ENCODE results near the gene ST6GALNAC4.

The ST6GALNAC4 gene

DNA sequence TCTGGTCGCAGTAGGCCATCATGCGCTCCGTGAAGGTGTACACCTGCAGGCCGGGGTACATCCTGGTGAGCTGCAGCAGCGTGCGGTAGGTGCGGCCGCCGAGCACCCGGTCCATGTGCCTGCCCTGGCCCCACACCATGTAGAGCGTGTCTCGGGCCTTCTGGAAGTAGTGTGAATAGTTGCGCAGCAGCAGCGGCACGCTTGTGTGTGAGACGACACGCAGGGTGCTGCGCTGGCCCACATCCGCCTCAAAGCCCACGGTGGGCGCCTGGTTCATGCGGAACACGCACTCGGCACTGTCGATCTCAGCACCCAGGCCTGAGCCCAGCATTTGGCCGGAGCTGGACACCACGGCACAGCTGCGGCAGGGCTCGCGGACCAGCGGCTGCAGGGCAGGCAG is 4.5 kb downstream of the ST6GALNAC4 start:
- DNase-seq (ENCODE audit: low spot score), result no peak

DNA sequence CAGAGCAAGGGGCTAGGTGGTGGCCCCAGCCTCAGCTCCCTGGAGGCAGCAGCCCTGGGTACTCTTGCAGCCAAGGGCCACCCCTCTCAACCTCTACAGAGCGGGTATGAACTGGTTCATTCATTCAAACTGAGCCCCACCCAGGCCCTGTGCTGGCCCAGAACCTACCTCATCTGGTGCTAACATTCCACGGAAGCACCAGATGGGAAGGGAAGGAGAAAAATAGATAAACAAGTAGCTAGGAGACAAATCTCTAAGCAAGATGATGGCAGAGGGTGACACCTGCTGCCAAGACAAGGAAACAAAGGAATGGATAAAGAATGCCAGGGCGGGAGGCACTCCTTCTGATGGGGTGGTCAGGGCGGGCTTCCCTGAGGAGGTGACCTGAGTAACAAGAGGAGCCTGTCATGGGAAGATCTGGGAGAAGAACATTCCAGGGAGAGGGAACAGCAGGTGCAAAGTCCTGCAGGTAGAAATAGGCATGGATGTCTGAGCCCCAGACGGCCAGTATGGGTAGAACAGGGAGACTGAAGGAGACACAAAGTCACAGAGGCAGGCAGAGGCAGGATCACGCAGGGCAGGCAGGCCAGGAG is 6.1 kb downstream of the ST6GALNAC4 start:
- DNase-seq (ENCODE audit: low spot score), result no peak

DNA sequence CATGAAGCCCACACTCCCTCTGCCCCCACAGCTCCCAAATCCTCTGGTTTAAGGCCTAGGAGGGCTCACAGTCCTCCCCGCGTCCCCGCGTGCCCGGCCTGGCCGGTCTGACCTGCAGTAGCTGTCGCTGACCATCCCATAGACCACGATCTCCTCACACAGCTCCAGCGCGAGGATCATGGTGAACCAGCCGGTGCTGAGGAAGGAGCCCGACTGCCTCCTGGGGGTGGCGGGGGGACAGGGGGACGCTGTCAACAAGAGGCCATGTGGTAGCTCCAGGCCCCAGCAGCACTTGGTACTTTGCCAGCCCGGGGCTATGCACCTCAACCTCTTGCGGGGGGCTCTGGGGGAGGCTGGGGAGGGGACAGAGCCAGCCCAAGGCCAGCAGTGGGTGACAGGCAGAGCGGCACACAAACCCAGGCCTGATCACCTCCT is 7.0 kb downstream of the ST6GALNAC4 start:
- DNase-seq (ENCODE audit: low spot score), result no peak

DNA sequence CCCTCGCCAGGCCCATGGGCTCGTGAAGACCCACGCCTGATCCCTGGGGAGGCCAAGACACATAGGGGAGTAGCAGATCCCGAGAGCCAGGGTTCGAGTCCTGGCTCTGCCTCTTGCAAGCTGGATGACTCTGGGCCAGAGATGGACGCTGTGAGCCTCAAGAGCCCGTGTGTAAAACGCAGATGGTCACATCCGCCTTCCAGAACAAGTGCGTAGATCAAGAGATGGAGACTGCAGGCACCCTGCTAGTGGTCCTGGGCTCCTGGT is 8.2 kb downstream of the ST6GALNAC4 start:
- no peak for DNase-seq (ENCODE audit: low spot score)

DNA sequence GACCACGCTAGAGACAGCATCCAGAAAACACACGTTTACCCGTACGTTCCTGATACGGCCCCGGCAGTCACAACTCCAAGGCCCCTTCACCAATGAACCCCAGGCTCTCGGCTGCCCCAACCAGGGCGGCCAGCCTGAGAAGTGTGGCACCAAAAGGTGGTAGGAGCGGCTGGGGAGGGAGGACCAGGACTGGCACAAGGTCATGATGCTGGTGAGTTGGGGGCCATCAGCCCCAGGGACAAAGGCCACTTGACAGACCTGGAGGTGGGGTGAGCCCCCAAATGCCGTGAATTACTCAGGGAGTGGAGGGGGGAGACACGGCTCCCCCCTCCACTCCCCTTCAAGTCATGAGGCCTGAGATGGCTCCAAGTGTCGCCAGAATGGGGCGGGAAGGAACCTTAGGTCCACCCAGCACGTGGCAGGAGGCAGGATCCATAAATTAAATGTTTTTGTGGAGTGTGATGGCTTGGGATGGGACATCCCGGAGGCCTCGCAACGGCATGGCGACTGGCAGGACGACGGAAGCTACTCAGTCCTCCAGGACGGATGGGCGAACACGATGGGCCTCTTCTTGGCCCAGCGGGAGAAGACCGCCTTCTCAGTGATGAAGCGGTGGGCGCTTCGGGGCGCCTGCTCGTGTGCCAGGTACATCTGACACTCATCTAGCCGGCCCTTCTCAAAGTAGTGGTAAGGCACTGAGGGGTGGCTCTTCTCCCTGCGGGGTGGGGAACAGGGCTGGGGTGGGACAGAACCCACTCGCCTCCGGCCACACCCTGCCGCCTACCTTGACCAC is 8.8 kb downstream of the ST6GALNAC4 start:
- DNase-seq (ENCODE audit: low spot score), result no peak

DNA sequence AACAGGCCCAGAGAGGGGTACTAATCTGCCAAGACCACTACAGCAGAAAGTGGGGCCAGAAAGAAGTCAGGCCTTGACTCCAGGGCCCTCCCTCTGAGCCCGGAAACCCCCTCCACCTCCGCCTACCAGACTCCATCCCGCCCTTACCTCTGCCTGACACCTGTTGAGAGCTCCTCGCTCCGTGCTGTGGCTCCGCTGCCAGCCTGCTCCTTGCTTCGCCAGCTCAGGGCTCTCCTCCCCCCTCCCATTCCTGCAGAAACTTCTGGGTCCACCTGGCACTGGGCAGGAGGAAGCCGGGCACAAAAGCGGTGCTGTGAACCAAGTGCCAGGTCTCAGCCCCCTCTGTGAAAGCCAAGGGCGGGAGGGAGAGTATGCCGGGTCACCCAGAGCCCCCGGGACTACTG is 11.1 kb downstream of the ST6GALNAC4 start:
- DNase-seq (ENCODE audit: low spot score), result no peak

DNA sequence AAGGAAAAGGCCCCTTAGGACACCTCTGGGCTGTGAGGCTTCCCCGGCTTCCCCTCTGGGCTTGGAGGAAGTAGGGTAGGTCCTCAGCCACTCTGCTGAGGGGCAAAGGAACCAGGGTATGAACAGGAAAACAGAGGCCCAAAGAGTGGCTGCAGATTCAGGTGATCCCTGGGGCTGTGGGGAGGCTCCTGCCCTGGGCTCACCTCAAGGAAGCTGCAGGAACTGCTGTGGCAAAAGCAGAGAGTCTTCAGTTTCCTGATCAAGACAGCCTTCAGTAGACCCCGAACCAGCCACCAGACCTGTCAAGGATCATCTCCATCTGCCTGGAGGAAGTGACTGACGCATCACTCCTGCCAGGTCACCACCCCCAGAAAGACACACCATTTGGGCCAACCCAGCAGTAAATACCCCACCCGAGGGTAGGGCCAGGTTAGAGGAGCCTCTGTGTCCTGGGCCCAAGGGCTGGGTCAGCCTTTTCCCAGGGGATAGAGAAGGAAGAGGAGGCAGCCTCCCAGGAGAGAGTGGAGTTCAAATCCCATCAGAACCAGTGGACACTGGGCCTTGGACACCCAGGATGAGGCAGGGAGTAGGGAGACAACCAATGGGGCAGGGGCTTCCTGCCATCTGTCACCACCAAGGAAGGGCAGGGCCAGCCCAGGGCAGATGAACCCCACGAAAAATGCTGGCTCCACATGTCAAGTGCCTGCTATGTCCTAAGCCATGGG is 11.7 kb downstream of the ST6GALNAC4 start:
- no peak for DNase-seq (ENCODE audit: low spot score)

DNA sequence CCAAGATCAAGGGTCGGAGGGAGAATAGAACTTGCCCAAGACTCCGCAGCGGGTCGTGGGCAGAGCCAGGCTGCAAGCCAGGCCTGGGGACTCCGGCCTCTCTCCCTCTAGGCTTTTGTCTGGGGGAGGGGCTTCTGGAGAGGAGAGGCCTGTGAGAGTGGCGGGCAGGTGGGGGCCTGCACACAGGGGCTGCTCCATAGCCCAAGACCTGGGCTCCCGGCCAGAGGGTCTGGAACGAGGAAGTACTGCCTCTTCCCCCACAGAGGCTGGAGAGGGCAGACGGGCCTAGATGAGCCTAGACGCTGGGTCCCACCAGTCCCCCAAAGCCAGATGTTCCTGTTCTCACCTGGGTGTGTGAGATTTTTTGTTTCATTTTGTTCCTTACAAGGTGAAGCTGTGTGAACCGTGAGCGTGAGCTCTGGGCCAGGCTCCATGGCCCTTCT is 12.3 kb downstream of the ST6GALNAC4 start:
- DNase-seq (ENCODE audit: low spot score), result no peak

DNA sequence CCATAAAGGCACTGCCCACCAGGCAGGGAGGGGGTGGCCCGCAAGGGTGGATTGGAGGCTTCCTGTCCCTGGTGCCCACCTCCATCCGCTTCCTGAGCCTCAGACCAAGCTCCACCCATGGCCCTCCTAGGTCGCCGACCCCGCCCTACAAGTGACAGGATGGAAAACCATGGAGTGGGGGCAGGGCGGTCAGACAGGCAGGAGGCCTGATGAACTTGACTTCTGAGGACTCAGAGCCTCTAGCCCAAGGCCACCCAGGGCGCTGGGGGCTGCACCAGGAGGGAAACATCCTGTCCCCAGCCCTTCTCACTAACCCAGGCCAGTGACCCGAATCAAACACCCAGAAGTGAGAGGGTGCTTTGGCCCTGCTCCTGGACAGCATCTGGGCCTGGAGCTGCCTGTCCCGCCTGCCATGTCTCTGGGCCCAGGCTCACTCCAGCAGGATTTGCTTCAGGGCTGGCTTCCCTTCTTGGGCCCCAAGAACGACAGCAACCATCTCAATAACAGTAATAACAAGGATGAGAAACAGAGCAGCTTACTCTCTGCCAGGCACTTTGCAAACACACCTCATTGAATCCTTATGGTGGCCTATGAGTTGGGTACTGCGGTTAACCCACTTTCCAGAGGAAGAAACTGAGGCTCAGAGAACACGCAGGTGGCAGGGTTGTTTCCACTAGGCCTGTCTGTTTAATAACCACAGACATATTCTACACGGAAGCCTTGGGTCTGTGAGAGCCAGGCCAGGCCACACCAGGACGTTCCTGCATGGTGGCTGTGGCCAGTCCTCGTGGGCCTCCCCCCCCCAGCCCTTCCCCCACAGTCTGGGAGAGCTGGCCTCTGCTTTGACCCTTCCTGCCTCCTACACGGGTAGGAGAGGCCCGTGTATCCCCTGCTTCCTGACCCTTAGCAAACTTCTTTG is 13.0 kb downstream of the ST6GALNAC4 start:
- no peak for DNase-seq (ENCODE audit: low spot score)

DNA sequence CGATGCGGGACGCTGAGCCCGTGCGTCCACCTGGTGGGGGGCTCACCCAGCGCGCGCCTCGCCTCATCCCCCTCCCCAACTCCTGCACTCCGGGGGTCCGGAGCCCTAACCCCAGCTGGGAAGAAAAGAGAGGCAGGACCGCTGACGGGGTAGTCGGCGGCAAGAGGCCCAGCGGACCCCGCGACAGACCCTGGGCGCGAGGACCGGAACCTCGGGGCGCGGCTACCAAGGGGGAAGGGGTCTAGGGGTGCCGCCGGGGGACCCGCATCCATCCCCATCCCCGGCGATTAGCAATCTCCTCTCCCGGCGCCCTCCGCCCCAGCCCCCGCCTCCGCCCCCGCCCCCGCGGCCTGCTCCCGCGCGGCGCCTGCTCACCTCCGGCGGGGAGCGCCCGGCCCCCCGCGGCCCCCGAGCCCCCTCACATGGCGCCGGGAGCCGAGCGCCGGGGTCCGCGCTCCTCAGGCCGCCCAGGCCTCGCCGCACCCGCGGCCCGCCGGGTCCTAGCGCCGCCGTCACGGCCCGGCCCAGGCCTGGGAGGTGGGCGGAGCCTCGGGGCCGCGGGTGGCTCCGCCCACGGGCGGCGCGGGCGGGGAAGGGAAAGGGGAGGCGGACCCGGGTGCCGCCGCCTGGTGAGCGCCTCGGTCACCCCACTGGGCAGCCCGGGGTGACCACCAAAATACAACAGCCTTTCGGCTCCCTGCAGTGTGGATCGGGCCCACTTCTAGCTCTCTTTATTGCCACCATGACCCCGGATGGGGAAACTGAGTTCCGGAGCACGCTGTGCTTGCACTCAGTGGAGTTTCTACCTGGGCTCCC is 17.5 kb downstream of the ST6GALNAC4 start, which contains the start of gene ST6GALNAC6:
ST6GALNAC6 (minus strand) TSS at position 476 of the 816 bp plus-strand sequence. CDS start 1,622 bp downstream, outside the sequence.
- peak; percentile 81 for DNase-seq (ENCODE audit: low spot score)

DNA sequence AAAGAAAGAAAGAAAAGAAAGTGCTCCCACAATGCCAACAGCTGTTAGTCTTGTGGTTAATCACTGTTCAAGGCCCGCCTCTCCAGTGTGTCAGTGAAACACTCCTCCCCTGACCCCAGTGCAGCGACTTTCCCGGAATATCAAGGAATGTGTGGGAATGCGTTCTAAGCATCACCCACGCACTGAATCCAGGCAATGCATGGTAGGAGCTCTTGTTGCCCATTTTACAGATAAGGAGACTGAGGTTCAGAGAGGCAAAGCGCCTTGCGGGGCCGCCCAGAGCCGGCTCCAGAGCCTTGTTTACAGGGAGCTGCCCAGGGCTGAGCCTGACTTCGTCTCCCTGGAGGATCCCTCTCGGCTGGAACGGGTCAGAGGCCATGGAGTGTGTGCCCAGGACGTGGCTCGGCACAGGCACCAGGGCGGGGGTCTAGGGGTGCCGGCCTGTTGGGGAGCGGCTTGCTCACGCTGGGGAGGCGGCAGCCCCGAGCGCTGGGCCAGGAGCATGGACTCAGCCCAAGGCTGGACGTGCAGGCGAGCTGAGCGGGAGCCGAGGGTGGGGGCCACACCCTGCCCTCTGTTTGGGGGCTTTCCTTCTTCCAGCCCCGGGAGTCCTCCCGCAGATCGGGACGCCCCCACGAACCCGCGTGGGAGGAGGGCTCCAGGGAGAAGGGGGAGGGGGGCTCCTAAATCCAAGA is 18.3 kb downstream of the ST6GALNAC4 start:
- no peak for DNase-seq (ENCODE audit: low spot score)

DNA sequence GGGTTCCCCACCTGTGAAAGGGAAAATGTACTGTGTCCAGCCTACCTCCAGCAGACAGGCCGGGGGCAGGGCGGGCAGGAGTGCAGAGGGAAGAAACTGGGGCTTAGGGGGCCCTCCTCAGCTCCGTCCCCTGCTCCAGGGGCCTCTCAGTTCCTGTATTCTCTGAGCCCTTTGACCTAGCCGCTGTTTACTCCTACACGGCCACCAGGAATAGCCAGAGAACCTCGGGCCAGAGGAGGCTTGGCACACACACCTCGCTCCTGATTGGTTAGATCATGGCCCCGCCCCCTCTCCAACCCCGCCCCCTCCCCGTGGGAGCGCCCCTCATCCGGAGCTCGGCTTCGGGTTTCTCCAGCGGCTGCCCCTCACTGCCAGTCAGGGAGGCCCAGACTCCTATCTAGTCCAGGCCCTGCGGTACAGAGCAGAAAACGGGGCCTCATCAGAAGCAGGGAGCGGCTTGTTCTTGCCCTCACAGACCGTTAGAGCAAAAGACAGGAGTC is 19.6 kb downstream of the ST6GALNAC4 start:
- DNase-seq (ENCODE audit: low spot score), result no peak

DNA sequence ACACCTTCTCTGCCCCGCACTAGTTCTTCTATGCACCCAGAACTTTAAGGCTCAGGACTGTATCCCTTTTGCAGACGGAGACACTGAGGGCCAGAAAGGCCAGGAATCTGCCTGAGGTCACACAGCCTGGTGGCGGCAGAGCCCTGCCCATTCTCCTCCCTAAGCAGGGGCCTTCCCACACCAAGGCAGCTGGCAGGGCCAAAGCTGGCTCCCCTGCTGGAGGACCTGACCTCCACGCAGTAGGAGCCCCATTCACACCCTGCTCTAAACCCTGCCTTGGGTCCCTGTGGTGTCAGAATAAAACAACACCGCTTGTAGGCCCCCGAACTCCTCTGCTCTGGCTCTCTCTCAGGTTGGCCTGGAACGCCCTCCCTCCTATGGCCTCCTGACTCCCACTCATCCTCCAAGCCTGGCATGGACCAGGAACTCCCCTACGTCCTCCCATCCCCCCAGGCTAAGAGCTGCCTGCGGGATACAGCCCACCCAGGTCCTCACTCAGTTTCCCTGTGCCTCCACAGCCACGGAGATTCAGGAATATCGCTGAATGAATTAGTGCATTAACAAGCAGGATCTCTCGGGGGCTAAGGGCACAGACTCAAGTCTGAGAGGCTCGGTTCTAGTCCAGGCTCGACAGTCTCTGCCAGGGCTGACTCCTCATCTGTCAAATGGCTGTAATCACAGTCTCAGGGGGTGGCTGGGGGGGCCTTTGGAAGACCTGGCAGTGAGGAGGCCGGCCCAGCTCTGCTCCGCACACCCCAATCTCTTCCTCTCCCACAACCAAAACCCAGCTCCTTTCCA is 20.2 kb downstream of the ST6GALNAC4 start:
- no peak for DNase-seq (ENCODE audit: low spot score)

DNA sequence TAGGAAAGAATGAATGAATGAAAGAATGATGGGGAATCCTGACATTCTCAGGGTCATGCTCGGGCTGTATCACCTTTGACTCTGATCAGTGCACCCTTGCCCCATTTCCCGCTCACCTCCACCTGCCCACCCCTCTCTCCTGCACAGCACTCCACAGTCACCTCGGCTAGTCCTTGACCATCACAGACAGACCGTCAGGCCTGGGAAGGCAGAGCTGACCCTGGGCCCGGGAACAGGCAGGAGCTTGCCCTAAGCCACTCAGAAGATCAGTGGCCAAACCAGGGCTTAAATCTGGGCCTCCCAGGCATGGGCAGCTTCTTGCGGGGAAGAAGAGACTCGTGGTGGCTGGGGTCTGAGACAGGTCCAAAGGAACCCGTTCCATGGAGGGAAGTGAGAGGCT is 21.0 kb downstream of the ST6GALNAC4 start:
- DNase-seq (ENCODE audit: low spot score), result no peak

DNA sequence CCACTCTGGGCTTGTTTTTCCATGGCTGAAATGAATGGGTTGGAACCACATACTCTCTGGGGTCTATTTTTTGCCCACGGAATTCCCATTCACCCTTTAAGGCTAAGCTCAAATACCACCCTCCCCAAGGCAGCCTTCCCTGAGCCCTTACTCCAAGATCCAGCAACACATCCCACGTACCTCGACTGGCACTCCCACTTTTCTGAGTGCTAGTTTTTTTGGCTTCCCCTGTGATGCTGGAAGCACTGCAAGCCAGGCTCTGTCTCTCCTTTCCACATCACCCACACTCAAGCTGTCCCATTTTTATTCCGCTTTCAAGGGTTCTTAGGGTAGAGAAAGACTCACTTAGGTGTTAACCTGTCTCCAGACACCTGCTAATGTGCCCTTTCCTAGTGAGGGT is 23.4 kb downstream of the ST6GALNAC4 start:
- no peak for DNase-seq (ENCODE audit: low spot score)

DNA sequence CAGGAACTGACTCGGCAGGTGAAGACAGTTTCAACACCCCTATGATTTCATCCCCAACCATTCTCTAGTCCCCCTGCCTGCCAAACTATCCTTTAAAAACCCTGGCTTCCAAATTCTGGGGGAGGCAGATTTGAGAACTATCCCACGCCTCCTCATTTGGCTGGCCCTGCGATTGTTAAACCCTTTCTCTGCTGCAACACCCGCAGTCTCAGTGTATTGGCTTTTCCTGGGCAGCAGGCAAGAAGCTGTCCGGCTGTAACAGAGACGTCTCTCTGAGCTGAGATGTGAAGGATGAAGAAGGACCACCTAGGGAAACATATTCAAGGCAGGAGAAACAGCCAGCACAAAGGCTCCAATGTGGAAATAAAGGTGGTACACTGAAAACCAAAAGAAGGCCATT is 24.0 kb downstream of the ST6GALNAC4 start:
- no peak for DNase-seq (ENCODE audit: low spot score)

DNA sequence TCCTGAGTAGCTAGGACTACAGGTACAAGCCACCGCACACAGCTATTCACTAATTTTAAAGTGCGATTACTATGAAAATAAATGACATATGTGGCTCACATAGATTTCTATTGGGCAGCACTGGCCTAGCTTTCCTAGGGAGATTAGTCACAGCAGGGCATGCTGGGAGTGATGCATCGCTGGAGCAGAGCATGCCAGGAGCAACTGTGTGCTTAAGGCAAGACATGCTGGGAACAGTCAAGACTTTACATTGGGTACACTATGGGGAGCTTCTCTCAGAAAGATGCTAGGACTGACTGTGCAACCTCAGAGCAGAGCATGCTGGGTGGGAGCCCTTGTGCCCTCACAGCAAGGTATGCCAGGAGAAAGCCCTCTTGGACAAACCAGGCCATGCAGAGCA is 26.8 kb downstream of the ST6GALNAC4 start:
- DNase-seq (ENCODE audit: low spot score), result no peak

DNA sequence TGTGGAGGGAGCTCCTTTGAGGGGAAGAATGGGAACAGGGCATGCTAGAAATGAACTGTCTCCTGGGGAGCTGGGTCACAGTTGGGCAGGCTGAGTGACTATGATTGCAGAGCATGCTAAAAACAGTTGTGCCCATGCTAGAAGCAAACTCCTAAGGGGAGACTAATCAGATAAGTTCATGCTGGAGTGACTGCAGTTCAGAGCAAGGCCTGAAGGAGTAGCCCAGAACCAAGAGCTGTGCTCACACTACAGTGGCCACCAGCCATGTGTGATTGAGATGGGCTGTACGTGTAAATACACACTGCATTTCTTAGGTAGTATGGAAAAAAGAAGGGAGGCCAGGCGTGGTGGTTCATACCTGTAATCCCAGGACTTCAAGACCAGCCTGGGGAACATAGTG is 29.0 kb downstream of the ST6GALNAC4 start:
- no peak for DNase-seq (ENCODE audit: low spot score)

DNA sequence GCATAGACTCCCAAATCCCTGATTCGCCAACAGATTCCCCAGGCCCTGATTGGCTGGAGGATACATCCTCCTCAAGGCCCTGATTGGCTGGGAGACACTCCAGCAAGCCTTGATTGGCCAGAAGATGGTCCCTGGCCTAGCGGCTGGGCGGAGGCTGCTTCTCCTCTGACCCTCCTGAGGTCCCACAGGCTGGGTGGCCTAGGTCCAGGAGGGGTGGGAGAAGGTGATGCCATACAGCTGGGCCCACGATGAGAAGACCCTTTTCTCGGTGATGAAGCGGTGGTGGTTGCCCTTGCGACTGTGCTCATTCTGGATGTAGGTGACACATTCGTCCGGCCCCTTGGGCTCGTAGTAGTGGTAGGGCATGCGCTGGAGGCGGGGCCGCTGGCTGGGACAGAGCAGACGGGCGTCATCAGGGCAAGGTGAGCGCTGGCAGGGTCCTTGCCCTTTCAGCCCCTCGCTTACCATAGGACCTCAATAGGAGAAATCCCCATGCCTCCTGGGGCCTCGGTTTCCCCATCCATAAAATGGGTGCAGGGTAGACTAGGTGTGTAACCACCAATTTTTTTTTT is 30.4 kb downstream of the ST6GALNAC4 start:
- DNase-seq (ENCODE audit: low spot score), result no peak
